Stimulated activated CD4-positive, alpha-beta T cell treated with anti-CD3 and anti-CD28 coated beads, Interleukin-1b, Interleukin-23, amount 100 ng/mL, for 24 hours (primary cell): ENCODE results near the gene FMR1NB.

ENCODE experiments used
- DNase-seq, 4 experiments: peaks; one replicate each; pipeline ENCODE4 v3.0.0-alpha.2; 2020; ENCODE audit warnings: low read depth in 4 of 4, low spot score in 1 of 4

The FMR1NB gene, protein sequence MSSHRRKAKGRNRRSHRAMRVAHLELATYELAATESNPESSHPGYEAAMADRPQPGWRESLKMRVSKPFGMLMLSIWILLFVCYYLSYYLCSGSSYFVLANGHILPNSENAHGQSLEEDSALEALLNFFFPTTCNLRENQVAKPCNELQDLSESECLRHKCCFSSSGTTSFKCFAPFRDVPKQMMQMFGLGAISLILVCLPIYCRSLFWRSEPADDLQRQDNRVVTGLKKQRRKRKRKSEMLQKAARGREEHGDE

DNA sequence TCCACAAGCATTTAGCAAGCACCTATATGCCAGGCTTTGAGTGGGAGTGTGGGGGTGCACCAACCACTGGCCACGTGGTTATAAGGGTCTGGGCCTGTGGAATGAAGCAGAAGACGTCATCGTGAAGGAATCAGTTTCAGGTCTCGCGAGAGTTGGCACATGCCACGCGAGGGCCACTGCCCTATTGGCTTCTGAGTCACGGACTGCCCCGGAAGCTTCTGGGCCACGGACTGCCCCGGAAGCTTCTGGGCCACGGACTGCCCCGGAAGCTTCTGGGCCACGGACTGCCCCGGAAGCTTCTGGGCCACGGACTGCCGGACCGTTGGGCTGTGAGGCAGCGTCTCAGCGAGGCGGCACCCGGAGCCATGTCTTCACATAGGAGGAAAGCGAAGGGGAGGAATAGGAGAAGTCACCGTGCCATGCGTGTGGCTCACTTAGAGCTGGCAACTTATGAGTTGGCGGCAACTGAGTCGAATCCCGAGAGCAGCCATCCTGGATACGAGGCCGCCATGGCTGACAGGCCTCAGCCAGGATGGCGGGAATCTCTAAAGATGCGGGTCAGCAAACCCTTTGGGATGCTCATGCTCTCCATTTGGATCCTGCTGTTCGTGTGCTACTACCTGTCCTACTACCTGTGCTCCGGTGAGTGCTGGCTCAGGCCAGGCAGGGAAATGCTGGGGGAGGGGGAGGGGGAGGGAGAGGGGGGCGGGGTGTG lies at the start of gene FMR1NB:
Gene FMR1NB, plus strand, starts transcription at position 300 of the 715 bp plus-strand sequence. Its CDS starts 66 bp downstream, at position 366.
- DNase-seq: no peak

GRCh38 chrX:147933815-147934214 lies 47.3 kb upstream of the FMR1NB start:
- DNase-seq: no peak

DNA sequence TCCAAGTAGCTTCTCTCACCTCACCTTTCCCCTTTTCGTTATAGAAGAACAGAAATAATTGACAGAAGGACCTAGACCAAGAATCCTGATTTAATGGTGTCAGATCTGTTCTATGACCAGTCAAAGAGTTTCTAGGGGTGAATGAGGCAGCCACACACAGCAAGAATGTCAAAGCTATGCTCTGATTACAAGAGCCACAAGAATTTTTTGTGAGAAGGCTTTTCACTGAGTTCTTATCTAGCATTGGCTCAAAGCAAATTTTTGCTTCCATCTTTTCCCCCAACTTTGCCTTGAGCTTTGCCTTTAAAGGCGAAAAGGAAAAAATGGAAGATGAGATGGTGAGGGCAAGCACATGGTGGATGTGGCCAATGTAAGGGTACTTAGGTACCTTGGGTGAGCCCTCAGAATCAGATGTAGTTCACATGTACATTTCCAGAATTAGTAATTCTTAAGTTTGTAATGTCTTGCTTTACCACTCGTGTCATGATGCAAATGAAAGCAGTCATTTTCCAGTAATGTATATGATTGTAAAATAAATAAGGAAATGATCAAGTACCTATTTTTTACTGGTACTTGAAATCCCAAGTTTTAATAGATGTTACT lies 45.9 kb upstream of the FMR1NB start:
- no peak for DNase-seq

DNA sequence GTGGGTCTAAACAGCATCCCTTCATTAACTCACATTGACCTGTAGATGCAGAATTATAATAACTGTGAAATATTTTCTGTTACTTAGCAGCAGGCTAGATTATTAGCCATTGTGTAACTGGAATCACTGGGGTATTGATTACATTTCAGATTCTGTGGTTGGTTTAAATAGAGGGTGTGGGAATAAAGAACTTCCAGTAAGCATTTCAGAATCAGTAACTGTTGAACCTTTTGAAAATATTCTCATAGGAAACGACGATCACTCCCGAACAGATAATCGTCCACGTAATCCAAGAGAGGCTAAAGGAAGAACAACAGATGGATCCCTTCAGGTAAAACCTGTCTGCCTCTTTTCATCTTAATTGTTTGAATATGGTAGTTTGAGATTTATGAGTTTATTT lies 35.9 kb upstream of the FMR1NB start:
- no peak for DNase-seq

DNA sequence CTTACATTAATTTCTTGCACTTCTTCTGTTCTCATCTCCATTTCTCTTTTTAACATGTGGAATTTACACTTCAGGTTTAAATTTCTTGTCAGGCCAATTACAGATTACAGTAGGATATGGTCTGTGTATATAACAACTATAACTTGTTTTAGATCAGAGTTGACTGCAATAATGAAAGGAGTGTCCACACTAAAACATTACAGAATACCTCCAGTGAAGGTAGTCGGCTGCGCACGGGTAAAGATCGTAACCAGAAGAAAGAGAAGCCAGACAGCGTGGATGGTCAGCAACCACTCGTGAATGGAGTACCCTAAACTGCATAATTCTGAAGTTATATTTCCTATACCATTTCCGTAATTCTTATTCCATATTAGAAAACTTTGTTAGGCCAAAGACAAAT lies 32.6 kb upstream of the FMR1NB start:
- no peak for DNase-seq

DNA sequence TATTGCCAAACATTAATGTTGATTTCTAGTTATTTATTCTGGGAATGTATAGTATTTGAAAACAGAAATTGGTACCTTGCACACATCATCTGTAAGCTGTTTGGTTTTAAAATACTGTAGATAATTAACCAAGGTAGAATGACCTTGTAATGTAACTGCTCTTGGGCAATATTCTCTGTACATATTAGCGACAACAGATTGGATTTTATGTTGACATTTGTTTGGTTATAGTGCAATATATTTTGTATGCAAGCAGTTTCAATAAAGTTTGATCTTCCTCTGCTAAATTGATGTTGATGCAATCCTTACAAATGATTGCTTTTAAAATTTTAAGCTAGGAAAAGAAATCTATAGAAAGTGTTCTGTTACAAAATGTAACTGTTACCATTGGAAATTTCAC lies 30.8 kb upstream of the FMR1NB start:
- no peak for DNase-seq

- DNase-seq: no peak
Observed at GRCh38 chrX:147953976-147954375, 27.2 kb upstream of the FMR1NB start.

DNA sequence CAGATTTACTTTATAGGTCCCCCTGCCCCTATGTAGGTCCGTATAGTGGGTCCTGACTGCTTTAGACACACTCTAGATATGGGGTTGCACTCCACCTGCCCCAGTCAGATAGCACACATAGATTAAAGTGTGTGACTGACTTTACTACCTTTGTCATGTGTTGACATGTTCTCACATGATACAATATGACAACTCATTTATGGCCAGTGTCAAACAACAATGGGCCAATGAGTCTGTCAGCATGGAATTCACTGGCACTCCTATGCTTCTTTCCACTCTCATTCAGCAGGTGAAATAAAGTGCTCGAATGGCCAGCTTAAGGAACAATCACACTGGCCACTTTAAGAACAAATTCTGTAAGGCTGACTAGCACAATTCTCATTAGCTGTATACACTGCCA lies 23.8 kb upstream of the FMR1NB start:
- DNase-seq: no peak

- DNase-seq: no peak
Observed at GRCh38 chrX:147958291-147958690, 22.8 kb upstream of the FMR1NB start.

- no peak for DNase-seq
Observed at GRCh38 chrX:147960722-147961121, 20.4 kb upstream of the FMR1NB start.

DNA sequence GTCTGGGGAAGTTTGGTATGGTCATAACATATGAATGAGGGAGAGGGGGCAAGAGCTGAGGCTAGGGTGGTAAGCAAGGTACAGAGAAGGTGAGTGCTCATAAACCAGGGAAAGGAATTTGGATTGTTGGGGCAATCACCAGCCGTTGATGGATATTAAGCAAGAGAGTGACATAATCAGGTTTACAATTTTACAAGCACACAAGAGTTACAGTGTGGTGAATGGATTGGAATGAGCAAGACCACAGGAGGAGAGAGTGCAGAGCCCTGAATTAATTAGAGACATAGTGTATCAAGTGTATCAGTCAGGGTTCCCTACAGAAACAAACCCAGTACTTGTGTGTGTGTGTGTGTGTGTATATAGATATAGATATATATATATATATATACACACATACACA lies 18.7 kb upstream of the FMR1NB start:
- no peak for DNase-seq

DNA sequence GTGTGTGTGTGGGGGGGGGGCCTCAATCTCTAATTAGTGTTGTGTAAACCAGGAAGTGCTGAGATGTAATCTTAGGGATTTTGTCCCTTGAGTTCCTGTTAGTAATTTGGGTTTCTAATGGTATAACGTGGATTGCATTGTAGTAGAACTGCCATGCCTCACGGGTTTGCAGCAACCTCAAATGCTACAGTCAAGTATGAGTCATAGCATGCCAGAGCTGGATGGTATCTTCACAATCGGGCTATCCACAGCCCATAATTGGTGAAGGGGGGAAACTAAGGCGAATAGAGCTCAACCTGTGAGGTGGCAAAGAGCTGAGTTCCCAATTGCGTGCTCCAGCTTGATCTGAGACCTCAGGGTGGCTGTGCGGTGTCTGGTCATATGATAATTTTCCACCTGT lies 2.2 kb upstream of the FMR1NB start:
- no peak for DNase-seq

GRCh38 chrX:148020329-148020728 lies 39.2 kb downstream of the FMR1NB start:
- DNase-seq: no peak

- DNase-seq: no peak
Observed at GRCh38 chrX:148024425-148025148, 43.5 kb downstream of the FMR1NB start.

GRCh38 chrX:148035380-148035779 lies 54.2 kb downstream of the FMR1NB start:
- no peak for DNase-seq

- no peak for DNase-seq
Observed at GRCh38 chrX:148037020-148037419, 55.9 kb downstream of the FMR1NB start.

- DNase-seq: no peak
Observed at GRCh38 chrX:148043271-148043855, 62.2 kb downstream of the FMR1NB start.

DNA sequence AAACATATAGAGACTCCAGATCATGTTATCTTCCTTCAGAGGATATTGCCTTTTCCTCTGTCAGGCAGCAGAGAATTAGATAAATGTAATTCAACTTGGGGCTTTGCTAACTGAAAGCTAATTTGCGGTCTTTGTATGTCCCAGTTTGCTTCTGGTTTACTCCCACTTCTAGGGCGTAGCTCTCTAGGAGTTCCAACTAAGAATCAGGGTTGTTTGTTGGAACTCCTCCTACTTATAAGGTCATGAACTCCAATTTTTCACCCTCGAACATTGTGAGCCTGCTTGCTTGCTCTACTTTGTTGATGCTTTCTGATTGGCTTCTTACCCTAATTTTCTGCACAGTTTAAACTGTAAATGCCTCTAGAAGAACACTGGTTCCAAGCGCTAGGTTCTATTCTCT lies 66.1 kb downstream of the FMR1NB start:
- no peak for DNase-seq

- DNase-seq: no peak
Observed at GRCh38 chrX:148049441-148049840, 68.3 kb downstream of the FMR1NB start.

DNA sequence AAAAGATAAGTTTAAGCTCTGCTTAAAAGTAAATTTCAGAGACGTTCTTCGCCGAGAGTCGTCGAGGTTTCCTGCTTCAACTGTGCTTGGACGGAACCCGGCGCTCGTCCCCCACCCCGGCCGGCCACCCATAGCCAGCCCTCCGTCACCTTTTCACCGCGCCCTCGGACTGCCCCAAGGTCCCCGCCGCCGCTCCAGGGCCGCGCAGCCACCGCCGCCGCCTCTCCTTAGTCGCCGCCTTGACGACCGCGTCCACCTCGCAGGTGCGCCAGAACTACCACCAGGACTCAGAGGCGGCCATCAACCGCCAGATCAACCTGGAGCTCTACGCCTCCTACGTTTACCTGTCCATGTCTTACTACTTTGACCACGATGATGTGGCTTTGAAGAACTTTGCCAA lies 70.8 kb downstream of the FMR1NB start:
- no peak for DNase-seq

- no peak for DNase-seq
Observed at GRCh38 chrX:148067285-148067684, 86.1 kb downstream of the FMR1NB start.
